Midbrain (tissue), 1 donor: ENCODE measurements around the gene NPR2.

Experiments used
- DNase-seq: peaks from one replicate; lab custom pipeline; 2025; lab: John Stamatoyannopoulos, UW

The NPR2 gene

GRCh38 chr9:35763803-35764202, 27.6 kb upstream of the NPR2 start:
- DNase-seq: no peak

- no peak for DNase-seq
Measured at GRCh38 chr9:35766997-35767396, 24.4 kb upstream of the NPR2 start.

DNA sequence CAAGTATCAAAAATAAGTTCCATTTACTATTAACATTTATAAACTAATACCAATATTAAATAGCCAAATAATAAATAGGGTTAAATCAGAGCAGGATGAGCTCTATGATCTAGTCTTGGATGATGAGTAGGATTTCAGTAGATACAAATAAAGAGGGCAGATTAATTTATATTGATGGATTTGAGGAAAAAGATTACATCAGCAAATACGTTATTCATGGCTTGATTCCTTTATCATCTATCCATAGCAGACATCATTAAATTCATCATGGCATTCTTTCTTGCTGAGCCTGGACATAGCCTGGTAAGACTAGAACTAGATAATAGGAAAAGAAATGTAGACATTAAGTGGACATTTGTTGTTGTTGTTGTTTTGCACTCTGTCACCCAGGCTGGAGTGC, 23.9 kb upstream of the NPR2 start:
- no peak for DNase-seq

DNA sequence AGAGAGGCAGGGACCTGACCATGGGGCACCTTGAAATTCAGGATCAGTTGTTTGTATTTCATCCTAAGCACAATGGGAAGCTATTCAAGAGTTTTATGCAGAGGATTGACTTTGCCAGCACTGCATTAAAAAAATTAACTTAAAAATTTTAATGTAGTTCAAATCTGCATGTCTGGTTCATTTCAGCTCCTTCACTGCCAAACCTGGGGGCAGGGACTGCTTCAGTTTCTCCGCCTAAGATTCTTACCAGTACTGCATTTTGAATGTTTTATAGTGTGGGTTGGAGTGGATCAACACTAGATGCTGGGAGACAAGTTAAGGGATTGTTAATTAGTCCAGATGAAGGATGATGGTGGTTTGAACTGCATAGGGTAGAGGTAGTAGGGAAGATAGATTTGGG, 21.6 kb upstream of the NPR2 start:
- no peak for DNase-seq

DNA sequence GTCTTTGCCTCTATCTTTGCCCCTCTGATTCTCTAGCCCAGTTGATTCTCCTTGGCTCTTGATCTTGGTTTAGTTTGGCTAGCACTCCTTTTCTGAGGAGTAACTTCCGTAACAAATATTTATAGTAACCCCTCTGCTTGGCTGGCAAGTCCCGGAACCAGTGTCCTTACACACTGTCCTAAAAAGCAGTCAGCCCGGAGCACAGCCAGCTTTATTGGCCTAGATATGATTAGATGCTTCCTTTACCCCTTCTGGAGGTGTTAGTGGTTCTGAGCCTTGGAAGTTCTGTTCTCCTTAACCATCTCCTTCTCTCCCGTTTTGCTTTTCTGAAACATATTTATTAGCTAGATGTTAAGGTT, 20.3 kb upstream of the NPR2 start:
- DNase-seq: no peak

GRCh38 chr9:35771534-35771933, 19.9 kb upstream of the NPR2 start:
- DNase-seq: no peak

GRCh38 chr9:35771943-35772342, 19.4 kb upstream of the NPR2 start:
- DNase-seq: no peak

DNA sequence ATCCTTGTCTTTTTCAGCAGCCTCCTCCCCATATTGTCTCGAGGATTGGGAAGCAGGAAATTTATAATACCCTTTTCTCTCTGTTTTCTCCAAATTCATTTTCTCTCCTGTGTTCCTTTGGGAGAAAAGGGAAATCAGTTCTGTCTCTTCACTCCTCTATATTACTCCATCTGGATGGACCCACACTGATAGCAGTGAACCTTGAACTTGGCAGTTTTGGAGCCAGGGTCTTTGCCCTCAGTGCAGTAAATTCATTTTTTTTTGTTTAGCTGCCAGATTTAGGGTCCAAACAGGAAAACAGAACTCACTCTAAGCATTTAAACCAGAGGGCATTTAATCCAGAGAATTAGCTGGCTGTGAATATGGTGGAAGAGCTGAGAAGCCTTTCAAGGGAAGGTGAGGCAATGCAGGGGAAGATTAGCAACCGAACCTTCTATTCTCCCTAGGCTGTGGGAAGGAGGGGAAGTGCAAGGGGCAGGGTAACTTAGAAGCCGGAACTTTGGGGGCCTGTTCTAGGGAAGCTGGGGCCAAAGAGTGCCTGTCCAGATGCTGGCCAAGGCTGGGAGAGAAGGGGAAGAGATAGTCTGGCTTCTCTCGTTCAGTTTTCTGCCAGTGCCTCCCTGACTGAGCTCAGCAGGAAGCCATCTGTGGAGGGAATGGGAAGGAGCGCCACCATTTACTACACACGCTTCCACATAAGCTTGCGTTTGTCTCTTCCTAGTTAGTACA, 16.3 kb upstream of the NPR2 start:
- DNase-seq: peak; percentile 16

- DNase-seq: no peak
Measured at GRCh38 chr9:35776018-35776417, 15.4 kb upstream of the NPR2 start.

- no peak for DNase-seq
Measured at GRCh38 chr9:35778496-35778895, 12.9 kb upstream of the NPR2 start.

DNA sequence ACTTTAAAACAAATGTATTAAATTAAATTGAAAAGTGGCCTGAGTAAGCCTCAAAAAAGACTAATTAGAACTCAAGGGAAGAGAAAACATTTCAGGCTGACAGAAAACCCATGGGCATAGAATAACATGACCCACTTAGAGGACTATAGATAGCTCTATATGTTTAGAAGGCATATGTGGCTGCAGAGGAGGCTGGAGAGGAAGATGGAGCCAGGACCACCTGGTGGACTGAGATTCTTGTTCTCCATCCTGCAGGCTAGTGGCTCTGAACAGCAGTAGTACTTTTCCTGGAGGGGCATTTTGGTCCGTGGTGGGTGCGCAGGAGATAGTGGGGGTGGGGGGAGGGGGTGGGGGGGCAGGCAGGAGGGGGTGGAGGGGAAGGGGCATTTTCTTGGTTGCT, 10.3 kb upstream of the NPR2 start:
- DNase-seq: no peak

DNA sequence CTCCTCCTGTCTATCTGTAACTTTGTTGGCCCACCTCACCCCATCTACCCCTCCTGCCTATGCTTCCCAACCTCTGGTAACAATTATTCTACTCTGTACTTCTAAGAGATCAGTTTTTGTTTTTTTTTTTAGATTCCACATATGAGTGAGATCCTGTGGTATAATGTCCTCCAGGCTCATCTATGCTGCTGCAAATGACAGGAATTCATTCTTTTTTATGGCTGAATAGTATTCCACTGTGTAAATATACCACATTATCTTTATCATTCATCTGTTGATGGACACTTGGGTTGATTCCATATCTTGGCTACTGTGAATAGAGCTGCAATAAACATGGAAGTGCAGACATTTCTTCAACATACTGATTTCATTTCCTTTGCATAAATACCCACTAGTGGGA, 8.0 kb upstream of the NPR2 start:
- DNase-seq: no peak

DNA sequence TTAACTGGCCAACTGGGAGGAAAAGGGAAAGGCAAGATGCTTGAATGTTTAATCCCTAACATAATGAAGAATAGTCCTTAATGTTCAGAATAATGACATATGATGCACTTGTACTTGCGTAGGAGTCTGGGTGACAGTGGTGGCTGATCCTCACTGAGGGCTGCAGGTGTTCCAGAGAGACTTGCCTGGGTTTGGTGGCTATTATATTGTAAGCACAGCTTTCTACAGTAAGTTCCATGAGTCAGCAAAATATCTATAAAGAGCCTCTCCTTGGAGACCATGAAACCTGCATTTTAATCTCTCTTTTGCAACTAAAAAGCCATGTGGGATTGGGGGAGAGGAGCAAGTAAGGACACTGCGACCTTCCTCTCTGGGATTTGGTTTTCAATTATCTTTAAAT, 1.9 kb upstream of the NPR2 start:
- DNase-seq: no peak

DNA sequence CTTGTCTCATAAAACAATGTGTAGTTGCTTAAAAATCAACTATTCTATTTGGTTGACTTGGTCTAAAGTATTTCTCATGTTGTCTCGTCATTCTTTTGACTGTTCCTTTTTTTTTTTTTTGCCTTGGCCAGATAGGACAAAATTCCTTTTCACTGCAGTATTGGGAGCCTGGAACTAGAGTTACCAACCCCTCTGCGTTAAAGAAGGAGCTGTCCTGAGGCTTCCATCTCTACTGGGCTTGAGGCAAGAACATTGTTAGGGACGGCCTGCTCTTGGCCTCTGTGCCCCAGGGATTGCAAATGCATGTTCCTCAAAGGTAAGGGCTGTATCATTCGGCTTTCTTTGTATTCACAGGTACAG, 1.4 kb upstream of the NPR2 start:
- no peak for DNase-seq

- DNase-seq: peak; percentile 87
Measured at GRCh38 chr9:35790385-35791296, 750 bp upstream of the NPR2 start.

GRCh38 chr9:35792024-35792813, 828 bp downstream of the NPR2 start:
- no peak for DNase-seq

DNA sequence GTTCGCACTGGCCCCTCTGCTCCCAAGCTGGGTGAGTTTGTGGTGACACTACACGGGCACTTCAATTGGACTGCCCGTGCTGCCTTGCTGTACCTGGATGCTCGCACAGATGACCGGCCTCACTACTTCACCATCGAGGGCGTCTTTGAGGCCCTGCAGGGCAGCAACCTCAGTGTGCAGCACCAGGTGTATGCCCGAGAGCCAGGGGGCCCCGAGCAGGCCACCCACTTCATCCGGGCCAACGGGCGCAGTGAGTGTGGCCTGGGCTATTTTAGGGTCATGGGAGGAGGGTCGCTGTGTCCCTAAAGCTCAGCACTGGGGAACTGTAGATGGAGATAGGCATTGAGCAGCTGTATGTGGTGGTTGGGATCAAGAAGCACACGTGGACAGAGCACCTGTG, 1.4 kb downstream of the NPR2 start:
- DNase-seq: no peak

GRCh38 chr9:35793461-35793860, 2.1 kb downstream of the NPR2 start:
- no peak for DNase-seq

- no peak for DNase-seq
Measured at GRCh38 chr9:35795695-35796094, 4.3 kb downstream of the NPR2 start.

GRCh38 chr9:35797311-35798109, 6.1 kb downstream of the NPR2 start:
- DNase-seq: no peak

- no peak for DNase-seq
Measured at GRCh38 chr9:35798658-35799374, 7.4 kb downstream of the NPR2 start.
